ENCODE data around the gene OR2A14.
"Not testable (repeated sequence)": the region's sequence is repeated elsewhere in the genome, so short reads cannot be mapped to it uniquely, and the experiment has no call there.

OR2A14 gene

DNA sequence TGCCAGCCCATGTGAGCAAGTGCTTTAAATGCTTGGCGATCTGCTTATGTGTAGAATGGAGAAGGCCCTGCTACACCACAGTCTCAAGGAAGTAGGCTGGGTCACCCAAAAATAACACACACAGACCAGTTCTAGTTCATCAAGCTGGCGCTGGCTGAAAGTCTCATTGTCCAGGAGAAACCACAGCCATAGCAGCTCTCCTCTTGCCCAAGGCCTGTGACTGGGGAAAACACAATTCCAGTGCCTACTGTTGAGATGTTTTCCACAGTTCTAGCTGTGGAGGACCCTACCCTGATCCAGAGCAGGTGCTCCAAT is 56.1 kb downstream of the OR2A14 start:
- not testable (repeated sequence) for H3K4me3 ChIP-seq (replicated peaks; ENCODE audit: insufficient read depth, low read length); DNase-seq (ENCODE audit: low read depth in 1 of 2, low spot score in 1 of 2); H3K27me3 ChIP-seq (ENCODE audit: insufficient read depth, poor library complexity, severe bottlenecking); H3K27ac ChIP-seq (replicated peaks)

Data from HL-60 (cell line).